GM18511 (cell line): ENCODE results near the gene ZRANB3.
"Not testable (repeated sequence)": the region's sequence is repeated elsewhere in the genome, so short reads cannot be mapped to it uniquely, and the experiment has no call there.

Source experiments
- ATAC-seq: cut with Tn5 transposase; IDR thresholded peaks from one replicate; pipeline ENCODE4 v1.9.1; 2021; ENCODE audit warnings: mild to moderate bottlenecking, moderate library complexity; ENCODE audit not compliant: unreplicated experiment

The ZRANB3 gene

GRCh38 chr2:135337071-135337470 is 193.9 kb downstream of the ZRANB3 start:
- no peak for ATAC-seq

- no peak for ATAC-seq
These were observed 195.8 kb downstream of the ZRANB3 start for GRCh38 chr2:135335256-135335655.

- ATAC-seq, result no peak
These were observed 203.9 kb downstream of the ZRANB3 start for GRCh38 chr2:135327146-135327545.

- no peak for ATAC-seq
These were observed 210.3 kb downstream of the ZRANB3 start for GRCh38 chr2:135320465-135321355.

GRCh38 chr2:135318808-135319207 is 212.2 kb downstream of the ZRANB3 start:
- ATAC-seq, result no peak

- no peak for ATAC-seq
These were observed 213.6 kb downstream of the ZRANB3 start for GRCh38 chr2:135317375-135317774.

- no peak for ATAC-seq
These were observed 219.1 kb downstream of the ZRANB3 start for GRCh38 chr2:135311962-135312361.

GRCh38 chr2:135311268-135311667 is 219.8 kb downstream of the ZRANB3 start:
- ATAC-seq, result no peak

- ATAC-seq, result no peak
These were observed 226.3 kb downstream of the ZRANB3 start for GRCh38 chr2:135304694-135305093.

- no peak for ATAC-seq
These were observed 231.3 kb downstream of the ZRANB3 start for GRCh38 chr2:135299658-135300244.

- no peak for ATAC-seq
These were observed 231.9 kb downstream of the ZRANB3 start for GRCh38 chr2:135299165-135299564.

GRCh38 chr2:135287121-135287520 is 243.9 kb downstream of the ZRANB3 start:
- ATAC-seq, result not testable (repeated sequence)

- no peak for ATAC-seq
These were observed 245.6 kb downstream of the ZRANB3 start for GRCh38 chr2:135285391-135285790.

GRCh38 chr2:135281379-135281778 is 249.6 kb downstream of the ZRANB3 start:
- ATAC-seq, result no peak

GRCh38 chr2:135279209-135279608 is 251.8 kb downstream of the ZRANB3 start:
- ATAC-seq, result no peak

GRCh38 chr2:135276525-135276924 is 254.5 kb downstream of the ZRANB3 start:
- ATAC-seq, result no peak

- no peak for ATAC-seq
These were observed 260.0 kb downstream of the ZRANB3 start for GRCh38 chr2:135271006-135271405.

GRCh38 chr2:135265960-135266490 is 265.0 kb downstream of the ZRANB3 start:
- no peak for ATAC-seq

- ATAC-seq, result no peak
These were observed 271.9 kb downstream of the ZRANB3 start for GRCh38 chr2:135259123-135259522.

GRCh38 chr2:135258193-135258592 is 272.8 kb downstream of the ZRANB3 start:
- no peak for ATAC-seq

- no peak for ATAC-seq
These were observed 273.5 kb downstream of the ZRANB3 start for GRCh38 chr2:135257383-135258090.
